Stimulated activated CD4-positive, alpha-beta T cell treated with anti-CD3 and anti-CD28 coated beads, TNF-alpha, amount 100 ng/mL, for 1 hour (primary cell): ENCODE data around the gene PLXNA2.

Experiments
- DNase-seq, 3 donors: peaks; one replicate each; pipeline ENCODE4 v3.0.0-alpha.2; 2020; ENCODE audit warnings: low read depth in 3 of 3, low spot score in 1 of 3

The PLXNA2 gene

GRCh38 chr1:207981976-207982375 is 262.2 kb downstream of the PLXNA2 start:
- DNase-seq: no peak

DNA sequence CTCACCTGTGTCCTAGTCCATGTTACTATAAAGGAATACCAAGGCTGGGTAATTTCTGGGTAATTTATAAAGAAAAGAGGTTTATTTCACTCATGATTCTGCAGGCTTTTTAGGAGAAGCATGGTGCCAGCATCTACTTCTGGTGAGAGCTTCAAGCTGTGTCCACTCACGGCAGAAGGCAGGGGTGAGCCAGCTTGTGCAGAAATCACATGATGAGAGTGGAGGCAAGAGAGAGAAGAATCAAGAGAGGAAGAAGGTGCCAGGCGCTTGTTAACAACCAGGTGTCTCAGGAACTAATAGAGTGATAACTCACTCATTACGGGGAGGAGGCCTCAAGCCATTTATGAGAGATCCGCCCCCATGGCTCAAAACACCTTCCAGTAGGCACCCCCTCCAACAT is 265.7 kb downstream of the PLXNA2 start:
- DNase-seq: no peak

DNA sequence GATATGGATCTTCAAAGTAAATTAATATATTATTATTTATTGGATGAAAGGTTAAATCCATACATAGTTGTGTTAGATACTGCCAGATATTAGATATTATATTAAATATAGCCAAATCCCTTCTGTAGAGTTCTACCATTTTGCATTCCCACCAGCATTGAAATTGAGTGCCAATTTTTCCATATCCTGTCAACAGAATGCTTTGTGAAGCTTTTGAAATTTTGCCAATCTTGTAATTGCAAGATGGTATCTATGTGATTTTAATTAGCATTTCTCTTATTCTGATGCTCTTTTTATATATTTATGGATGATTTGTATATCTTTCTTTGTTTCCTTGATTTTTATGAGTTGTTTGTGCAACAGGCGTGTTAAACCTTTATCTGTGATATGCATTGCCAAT is 266.3 kb downstream of the PLXNA2 start:
- no peak for DNase-seq

DNA sequence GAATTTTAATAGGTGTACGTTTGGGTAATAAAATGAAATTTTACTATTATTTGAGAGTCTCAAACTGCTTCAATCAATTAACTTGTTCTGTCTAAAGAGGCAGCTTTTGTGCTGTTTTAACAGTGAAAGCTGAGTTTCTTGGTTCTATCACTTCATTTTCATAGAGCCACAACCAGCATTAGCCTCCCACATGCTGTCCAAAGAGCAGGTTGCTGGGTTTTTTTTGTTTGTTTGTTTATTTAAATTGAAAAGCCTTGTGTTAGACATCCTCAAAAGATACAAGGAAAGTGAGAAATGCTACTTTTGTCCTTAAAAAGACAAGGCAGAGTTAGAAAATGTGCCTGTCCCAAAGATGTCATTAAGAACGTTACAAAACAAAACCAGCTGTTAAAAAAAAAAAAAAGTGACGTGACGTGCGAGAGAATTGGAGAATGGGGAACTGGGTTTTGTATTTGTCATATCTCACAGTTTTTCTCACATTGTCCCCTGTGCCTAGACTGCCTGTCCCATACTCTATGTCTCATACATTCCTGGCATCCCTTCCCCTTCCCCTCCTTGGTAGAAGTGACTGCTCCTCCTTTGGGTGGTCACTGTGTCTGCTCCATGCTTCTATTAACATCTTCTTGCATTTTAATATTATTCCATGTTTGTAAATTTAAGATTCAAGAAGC is 270.2 kb downstream of the PLXNA2 start:
- no peak for DNase-seq

DNA sequence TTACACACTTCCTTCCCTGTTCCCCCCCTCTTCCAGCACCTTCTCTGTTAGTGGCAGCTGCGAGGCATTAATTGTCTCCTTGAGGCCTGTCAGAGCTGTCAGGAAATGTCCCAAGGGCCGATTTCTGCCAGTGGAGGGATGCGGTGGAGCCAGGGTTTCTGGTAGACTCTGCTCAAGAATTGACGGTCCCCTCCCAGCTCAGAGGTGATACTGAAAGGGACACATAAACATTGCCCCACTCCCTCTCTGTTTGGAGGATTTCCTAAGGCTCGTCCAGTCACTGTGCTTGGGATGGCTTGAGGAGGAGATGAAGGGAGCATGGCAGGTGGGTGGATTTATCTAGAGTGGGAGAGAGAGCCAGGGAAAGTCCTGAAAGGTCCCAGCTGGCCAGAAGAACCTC is 271.8 kb downstream of the PLXNA2 start:
- DNase-seq: no peak
